Limb (tissue), 2 donors: ENCODE measurements around the gene CNST.

Source experiments
- DNase-seq, 2 donors: peaks; one replicate each; pipeline ENCODE4 v3.0.0-alpha.2; 2016; ENCODE audit errors: extremely low spot score in 2 of 2

The CNST gene

DNA sequence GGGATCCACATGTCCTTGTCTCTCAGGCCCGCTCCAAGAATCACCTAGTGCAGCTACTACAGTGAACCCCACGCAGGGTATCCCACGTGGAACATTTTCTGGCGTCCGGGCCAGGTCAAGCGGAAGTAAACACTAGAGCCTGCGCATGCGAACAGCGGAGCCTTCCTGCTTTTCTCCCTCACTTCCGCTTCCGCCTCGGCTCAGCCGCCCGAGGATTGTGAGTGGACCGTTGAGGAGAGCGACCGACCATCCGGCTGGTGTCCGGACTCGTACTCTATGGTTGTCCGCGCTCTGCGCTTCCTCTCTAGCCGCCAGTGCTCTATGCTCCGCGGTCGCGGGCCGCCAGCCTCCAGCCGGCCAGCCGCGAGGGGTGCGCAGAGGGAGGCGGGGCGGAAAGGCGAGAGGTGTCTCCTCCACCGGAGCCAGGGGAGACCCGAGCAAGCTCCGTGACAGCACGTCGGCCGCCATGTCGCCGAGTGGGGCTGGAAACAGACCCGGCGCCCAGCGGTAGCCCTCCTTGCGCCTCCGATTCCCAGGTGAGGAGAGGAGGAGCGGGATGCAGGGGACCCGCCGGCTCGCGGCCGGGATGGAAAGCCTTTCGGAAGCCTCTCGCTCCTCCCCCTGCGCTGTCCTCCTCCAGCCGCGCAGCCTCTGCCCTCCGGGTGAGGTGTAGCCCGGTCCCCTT lies at the start of gene CNST, which contains the start of gene TFB2M:
Gene CNST (plus strand): TSS at position 329 of the 685 bp plus-strand sequence. CDS start 25,107 bp downstream, outside the sequence.
Gene TFB2M (minus strand): TSS at position 134 of the 685 bp plus-strand sequence. CDS start 123 bp downstream, at position 11.
- DNase-seq = peak; percentile 97 to 99

GRCh38 chr1:246517391-246517790 lies 48.9 kb upstream of the CNST start:
- DNase-seq = no peak

- no peak for DNase-seq
Measured at GRCh38 chr1:246518456-246519205, 47.6 kb upstream of the CNST start.

DNA sequence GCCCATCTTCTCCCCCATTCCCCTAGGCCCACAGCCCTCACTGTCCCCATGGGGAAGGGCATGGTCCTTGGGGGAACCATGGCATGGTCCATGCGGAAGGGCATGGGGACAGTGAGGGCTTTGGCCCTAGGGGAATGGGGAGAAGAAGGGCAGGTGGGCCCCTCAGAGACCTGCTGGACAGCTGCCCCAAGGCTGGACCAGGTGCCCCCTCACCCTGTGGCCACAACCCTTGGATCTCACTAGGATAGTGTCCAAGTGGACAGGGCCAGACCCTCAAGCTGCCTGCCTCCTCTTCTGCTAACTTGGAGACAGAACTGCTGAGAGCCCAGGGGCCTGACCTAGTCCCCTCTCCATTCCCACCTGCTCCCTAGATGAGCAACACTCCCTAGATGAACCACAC lies 46.7 kb upstream of the CNST start:
- no peak for DNase-seq

DNA sequence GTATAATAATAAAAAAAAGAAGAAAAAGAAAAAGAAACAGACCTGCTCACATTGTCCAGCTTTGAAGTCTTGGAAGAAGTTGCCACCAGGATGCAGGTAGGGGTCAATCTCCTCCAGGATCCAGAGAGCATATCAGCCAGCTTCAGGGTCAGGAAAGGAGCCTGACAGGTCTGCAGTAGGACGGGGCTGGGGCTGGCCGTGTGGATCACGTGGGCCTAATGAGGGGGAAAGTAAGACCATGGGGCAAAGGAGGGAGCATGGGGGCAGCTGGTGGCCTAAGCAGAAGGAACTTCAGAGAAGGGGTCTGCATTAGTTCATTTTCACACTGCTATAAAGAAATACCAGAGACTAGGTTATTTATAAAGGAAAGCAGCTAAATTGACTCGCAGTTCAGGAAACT lies 39.9 kb upstream of the CNST start:
- DNase-seq = no peak

DNA sequence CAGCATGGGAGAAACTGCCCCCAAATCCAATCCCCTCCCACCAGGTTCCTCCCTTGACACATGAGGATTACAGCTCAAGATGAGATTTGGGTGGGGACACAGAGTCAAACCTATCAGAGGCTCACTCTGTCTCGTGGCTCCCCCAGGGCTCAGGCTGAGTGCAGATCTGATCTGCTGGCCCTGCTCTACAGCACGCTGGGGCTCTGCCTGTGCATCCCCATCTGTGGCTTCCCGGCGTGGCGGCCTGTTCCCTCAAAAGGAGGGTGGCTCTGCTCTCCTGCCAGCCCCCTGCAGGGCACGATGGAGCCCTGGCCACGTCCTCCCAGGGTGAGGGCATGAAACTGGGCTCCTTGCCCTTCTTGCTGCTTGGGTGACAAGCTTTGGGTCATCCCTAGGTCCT lies 39.3 kb upstream of the CNST start:
- no peak for DNase-seq

GRCh38 chr1:246527402-246528088 lies 38.7 kb upstream of the CNST start:
- no peak for DNase-seq

DNA sequence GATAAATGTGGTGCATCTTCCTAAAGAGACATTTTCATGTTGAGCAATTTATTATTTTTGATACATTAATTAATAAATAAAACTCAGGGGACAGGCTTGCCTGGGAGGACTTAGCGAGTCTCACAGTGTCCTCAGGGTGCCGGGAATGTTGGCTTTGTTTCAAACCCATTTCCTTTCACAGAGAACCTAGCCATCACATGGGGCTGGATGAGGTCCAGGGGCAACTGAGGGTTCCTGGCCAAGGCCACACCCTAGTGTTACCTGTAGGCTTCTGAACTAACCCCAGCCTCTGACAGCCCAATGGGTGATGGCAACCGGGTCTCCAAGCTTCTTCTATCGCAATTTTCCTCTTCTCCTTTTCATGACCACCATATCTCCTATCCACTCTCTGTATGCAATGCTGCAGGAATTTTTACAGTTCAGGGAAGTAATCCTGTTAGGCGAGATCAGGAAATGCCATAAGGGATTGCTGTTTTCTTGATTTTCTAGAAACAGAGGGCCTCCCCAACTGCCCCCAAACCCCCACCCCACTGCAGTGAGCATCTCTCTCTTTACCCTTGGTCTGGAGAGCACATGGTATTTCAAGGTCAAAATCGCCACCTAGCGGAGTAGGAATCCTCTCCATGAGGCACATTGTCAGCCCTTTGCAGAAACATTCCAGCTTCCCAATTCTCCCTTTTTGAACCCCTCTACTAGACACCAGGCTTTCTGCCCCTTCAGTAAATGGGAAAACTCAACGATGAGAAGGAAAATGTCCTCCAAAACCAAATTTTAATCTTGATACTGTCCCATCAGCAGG lies 37.1 kb upstream of the CNST start:
- no peak for DNase-seq

- DNase-seq = no peak
Measured at GRCh38 chr1:246530482-246530881, 35.8 kb upstream of the CNST start.

DNA sequence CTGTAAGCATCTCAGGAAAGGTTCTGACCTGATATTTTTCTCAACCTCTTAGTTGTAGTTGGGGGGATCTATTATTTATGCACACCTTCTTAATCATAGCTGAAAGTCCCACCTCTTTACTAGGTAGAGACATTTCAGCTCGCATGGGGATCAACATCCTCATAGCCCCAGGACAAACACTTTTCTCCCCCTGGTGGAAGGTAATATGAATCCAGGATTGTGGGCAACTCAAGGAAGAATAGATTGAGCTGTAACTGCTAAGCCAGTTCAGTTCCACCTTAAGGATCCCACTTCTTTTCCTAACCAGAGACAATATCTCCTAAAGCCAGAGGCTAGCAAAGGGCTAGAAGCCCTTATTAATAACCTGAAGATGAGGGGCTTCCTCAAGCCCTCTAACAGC lies 33.7 kb upstream of the CNST start:
- no peak for DNase-seq

- DNase-seq = no peak
Measured at GRCh38 chr1:246533371-246533905, 32.8 kb upstream of the CNST start.

- no peak for DNase-seq
Measured at GRCh38 chr1:246534114-246534513, 32.1 kb upstream of the CNST start.

- no peak for DNase-seq
Measured at GRCh38 chr1:246537441-246537840, 28.8 kb upstream of the CNST start.

- no peak for DNase-seq
Measured at GRCh38 chr1:246537887-246538286, 28.4 kb upstream of the CNST start.

GRCh38 chr1:246540738-246541491 lies 25.3 kb upstream of the CNST start:
- no peak for DNase-seq

DNA sequence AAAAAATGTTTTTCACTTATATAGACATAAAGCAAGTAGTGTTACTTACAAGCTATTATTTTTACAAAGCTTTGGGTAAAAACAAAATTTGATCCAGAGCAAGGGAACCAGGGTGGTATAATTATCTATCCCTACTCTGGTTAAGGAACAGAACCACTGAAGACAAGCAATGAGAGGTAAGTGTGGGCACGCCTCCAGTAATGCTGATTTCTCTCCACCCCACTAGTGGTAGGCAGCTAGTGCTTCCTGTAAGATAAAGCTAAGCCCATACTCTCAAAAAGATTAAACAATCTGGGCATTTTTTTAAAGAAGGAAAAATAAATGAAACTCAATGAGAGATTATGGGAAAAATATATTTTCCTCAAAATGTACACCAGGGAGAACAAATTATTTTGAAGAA lies 22.3 kb upstream of the CNST start:
- DNase-seq = no peak

DNA sequence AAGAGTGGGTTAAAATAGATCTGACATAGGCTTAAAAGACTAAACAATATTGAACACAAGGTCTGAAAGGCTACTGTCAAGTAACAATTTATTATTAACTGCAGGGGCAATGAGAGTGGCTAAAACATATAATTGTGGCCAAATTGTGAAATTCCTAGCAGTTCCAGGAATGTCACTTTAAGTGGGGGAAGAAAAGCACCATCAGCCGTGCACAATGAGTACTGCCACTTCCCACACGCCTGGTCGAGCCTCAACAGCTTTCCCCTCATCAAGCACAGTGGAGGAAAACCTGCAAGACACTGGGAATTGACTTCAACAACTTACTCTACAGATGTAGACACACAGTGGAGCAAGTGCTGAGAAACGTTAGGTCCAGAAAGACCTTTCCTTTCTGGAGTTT lies 16.6 kb upstream of the CNST start:
- no peak for DNase-seq

DNA sequence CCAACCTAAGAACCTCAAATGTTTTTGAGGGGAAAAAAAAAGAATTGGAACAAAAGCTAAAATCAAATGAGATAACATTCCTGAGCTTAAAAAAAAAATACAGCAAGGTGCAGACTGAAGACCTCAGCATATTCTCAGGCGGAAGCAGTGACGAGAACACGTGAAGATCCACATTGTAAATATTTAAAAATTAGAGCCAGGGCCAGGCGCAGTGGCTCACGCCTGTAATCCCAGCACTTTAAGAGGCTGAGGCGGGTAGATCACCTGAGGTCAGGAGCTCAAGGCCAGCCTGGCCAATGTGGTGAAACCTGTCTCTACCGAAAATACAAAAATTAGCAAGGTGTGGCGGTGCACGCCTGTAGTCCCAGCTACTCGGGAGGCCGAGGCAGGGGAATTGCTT lies 15.9 kb upstream of the CNST start:
- DNase-seq = no peak

DNA sequence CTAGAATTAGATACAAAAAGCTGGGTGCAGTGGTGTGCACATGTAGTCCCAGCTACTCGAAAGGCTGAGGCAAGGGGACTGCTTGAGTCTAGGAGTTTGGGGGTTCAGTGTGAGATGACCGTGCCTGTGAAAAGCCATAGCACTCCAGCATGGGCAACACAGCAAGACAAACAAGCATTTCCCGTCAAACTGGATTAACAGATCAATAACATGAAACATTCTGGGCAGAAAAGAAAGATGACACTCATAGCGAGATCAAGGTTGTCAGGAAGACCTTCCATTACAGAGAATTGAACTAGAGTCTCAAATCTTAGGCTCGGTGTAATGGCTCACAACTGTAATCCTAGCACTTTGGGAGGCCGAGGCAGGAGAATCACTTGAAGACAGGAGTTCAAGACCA lies 14.1 kb upstream of the CNST start:
- no peak for DNase-seq

- DNase-seq = no peak
Measured at GRCh38 chr1:246554201-246554600, 12.1 kb upstream of the CNST start.

- no peak for DNase-seq
Measured at GRCh38 chr1:246558041-246558440, 8.2 kb upstream of the CNST start.
